Nephron (organoid): Measurements from ENCODE around the gene EXOC2.

Source experiments
- H3K27ac Mint-ChIP-seq, 3 experiments: 2 replicates each; pipeline ENCODE4 v1.8.0; 2020; ENCODE audit warnings: mixed read lengths in 3 of 3, mild to moderate bottlenecking in 2 of 3, moderate library complexity in 1 of 3
- H3K27me3 Mint-ChIP-seq: 2 replicates; pipeline ENCODE4 v1.8.0; 2021; ENCODE audit warnings: low read depth, mild to moderate bottlenecking, moderate library complexity, mixed read lengths
- H3K36me3 Mint-ChIP-seq: 2 replicates; pipeline ENCODE4 v1.8.0; 2020; ENCODE audit warnings: low read depth, mixed read lengths
- H3K4me1 Mint-ChIP-seq: 2 replicates; pipeline ENCODE4 v1.8.0; 2020; ENCODE audit warnings: mixed read lengths
- H3K4me3 Mint-ChIP-seq, 3 experiments: 2 replicates each; pipeline ENCODE4 v1.8.0; 2020; ENCODE audit warnings: mild to moderate bottlenecking in 3 of 3, mixed read lengths in 3 of 3, moderate library complexity in 2 of 3
- H3K9me3 Mint-ChIP-seq: 2 replicates; pipeline ENCODE4 v1.8.0; 2020; ENCODE audit warnings: mixed read lengths
- TF ChIP-seq, protein P1 (sequence below), 3 experiments: fragments of 200-600 bp; sonication (generic); IDR thresholded peaks; one replicate each; pipeline ENCODE4 v1.5.0; 2021; ENCODE audit warnings: antibody characterized with exemption in 3 of 3; ENCODE audit not compliant: unreplicated experiment in 3 of 3

Gene EXOC2

DNA sequence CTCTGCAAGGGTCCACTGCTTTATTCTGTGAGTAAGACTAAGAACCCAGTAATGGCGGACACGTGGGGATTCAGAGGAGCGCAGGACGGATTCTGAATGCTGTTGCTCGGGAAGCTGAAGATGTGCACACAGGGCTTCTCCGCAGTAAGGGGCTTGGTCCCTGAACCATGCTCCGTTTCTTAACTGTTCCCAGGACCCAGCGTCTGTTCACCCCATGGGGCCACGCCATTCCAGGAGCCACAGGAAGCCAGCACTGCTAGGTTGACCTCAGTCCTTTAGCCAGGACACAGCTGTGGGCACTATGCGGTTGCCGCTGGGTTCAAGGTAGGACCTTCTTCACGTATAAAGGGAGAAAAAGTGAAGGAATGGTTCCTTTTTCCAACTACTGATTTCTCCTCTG is 241.6 kb downstream of the EXOC2 start:
- H3K4me3 Mint-ChIP-seq = no peak overlapping the region
- TF ChIP-seq, protein P1, sequence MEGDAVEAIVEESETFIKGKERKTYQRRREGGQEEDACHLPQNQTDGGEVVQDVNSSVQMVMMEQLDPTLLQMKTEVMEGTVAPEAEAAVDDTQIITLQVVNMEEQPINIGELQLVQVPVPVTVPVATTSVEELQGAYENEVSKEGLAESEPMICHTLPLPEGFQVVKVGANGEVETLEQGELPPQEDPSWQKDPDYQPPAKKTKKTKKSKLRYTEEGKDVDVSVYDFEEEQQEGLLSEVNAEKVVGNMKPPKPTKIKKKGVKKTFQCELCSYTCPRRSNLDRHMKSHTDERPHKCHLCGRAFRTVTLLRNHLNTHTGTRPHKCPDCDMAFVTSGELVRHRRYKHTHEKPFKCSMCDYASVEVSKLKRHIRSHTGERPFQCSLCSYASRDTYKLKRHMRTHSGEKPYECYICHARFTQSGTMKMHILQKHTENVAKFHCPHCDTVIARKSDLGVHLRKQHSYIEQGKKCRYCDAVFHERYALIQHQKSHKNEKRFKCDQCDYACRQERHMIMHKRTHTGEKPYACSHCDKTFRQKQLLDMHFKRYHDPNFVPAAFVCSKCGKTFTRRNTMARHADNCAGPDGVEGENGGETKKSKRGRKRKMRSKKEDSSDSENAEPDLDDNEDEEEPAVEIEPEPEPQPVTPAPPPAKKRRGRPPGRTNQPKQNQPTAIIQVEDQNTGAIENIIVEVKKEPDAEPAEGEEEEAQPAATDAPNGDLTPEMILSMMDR (IDR thresholded peaks at IDR 0.05; ENCODE audit: unreplicated experiment in 3 of 3) = no peak
- peaks cover 23% of the 10 kb centered on the region for H3K27me3 Mint-ChIP-seq
- peaks cover 13% of the 10 kb centered on the region for H3K9me3 Mint-ChIP-seq
- H3K27ac Mint-ChIP-seq = no peak overlapping the region
- peaks cover 15% of the 10 kb centered on the region for H3K4me1 Mint-ChIP-seq
- no peaks in the 10 kb centered on the region for H3K36me3 Mint-ChIP-seq

- peaks cover 12% of the 10 kb centered on the region for H3K4me1 Mint-ChIP-seq
- peaks cover 27% of the 10 kb centered on the region for H3K27me3 Mint-ChIP-seq
- peaks cover 10% of the 10 kb centered on the region for H3K9me3 Mint-ChIP-seq
- no peaks in the 10 kb centered on the region for H3K36me3 Mint-ChIP-seq
- TF ChIP-seq, protein P1 (IDR thresholded peaks at IDR 0.05; ENCODE audit: unreplicated experiment in 3 of 3) = no peak
- H3K4me3 Mint-ChIP-seq = no peak overlapping the region
- H3K27ac Mint-ChIP-seq = no peak overlapping the region
Measured at GRCh38 chr6:449486-450419, 243.2 kb downstream of the EXOC2 start.

GRCh38 chr6:449057-449430 is 243.9 kb downstream of the EXOC2 start:
- TF ChIP-seq, protein P1 (IDR thresholded peaks at IDR 0.05; ENCODE audit: unreplicated experiment in 3 of 3) = no peak
- Mint-ChIP-seq H3K27ac (no peak overlapping the region), H3K36me3 (no peaks in the 10 kb centered on the region), H3K4me1 (peaks cover 8% of the 10 kb centered on the region), H3K27me3 (peaks cover 27% of the 10 kb centered on the region), H3K9me3 (peaks cover 10% of the 10 kb centered on the region), H3K4me3 (no peak overlapping the region)

GRCh38 chr6:448296-449056 is 244.5 kb downstream of the EXOC2 start:
- Mint-ChIP-seq H3K27me3 (peaks cover 32% of the 10 kb centered on the region), H3K4me1 (peaks cover 6% of the 10 kb centered on the region), H3K36me3 (no peaks in the 10 kb centered on the region), H3K27ac (no peak overlapping the region), H3K9me3 (peaks cover 10% of the 10 kb centered on the region), H3K4me3 (no peak overlapping the region)
- TF ChIP-seq, protein P1 (IDR thresholded peaks at IDR 0.05; ENCODE audit: unreplicated experiment in 3 of 3) = no peak

DNA sequence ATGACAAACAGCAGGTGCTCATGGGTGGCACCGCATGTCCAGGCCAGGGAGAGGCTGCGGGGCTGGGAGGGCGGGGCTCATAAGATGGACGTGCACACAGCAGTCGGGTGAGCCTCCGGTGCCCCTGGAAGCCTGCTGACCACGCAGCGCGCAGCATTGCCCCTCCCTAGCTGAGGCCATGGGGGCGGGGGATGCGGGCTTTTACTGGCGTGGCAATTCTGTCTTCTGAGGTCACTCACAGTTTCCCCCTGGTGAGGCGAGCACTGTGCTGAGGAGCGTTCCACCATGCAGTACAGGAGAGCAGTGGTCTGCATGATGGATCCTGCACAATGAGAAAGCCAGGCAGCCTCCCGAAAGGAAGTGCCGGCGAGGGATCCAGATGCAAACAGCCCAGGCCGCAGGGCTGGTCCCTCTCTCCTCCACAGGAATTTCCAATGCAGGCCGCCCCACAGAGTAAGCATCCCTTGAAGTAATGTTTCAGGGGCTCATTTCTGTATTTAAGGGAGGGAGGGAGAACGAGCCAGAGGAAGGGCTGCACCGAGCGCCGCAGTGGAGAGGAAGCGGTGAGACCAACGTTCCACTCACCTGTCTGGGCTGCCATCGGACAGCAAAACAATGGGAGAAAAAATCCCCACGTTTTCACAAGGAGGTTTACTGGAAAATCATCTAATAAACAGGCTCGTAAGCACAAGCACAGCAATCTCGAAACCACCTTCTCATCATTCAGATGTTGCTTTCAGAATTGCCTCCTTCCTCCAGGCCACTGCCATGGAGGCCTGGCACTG is 245.4 kb downstream of the EXOC2 start:
- H3K4me1 Mint-ChIP-seq = no peaks in the 10 kb centered on the region
- H3K27ac Mint-ChIP-seq = no peak overlapping the region
- TF ChIP-seq, protein P1 (IDR thresholded peaks at IDR 0.05; ENCODE audit: unreplicated experiment in 3 of 3) = no peak
- peaks cover 10% of the 10 kb centered on the region for H3K9me3 Mint-ChIP-seq
- no peak overlapping the region for H3K4me3 Mint-ChIP-seq
- H3K36me3 Mint-ChIP-seq = no peaks in the 10 kb centered on the region
- H3K27me3 Mint-ChIP-seq = peaks cover 32% of the 10 kb centered on the region
